GM12892 (cell line): Measurements from ENCODE around the gene ZSCAN20.

Experiments
- POLR2A ChIP-seq: IDR thresholded peaks from 2 replicates; pipeline ENCODE4 v1.6.1; 2011; ENCODE audit warnings: low read depth, low read length, control low read depth
- POLR2AphosphoS5 ChIP-seq: IDR thresholded peaks from 2 replicates; pipeline ENCODE4 v1.6.1; 2011; ENCODE audit warnings: low read depth, low read length, control low read depth
- TAF1 ChIP-seq: IDR thresholded peaks from 2 replicates; pipeline ENCODE4 v1.6.1; 2011; ENCODE audit warnings: low read depth, mild to moderate bottlenecking, control low read depth, low read length, borderline replicate concordance

DNA sequence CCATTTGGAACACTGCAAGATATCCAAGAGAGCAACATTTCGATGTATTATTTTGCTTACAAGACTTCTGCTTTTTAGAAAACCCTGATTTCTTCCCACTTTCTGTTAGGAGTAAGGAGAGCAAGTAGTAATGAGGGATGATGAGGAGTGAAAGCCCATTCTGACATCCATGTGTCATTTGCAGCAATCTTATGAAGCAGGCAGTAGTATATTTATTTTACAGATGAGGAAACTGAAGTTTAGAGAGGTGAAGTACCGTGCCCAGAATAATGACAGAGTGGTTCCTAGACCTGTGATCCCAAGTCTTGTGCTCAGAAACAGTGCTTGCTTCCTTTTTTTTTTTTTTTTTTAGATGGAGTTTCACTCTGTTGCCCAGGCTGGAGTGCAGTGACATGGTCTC lies 7.1 kb upstream of the ZSCAN20 start:
- TF ChIP-seq POLR2A = no peak
- no peak for TF ChIP-seq TAF1
- TF ChIP-seq POLR2AphosphoS5 = no peak
